ENCODE data around the gene TOP3A.

Gene TOP3A

GRCh38 chr17:18280249-18280648, 34.5 kb downstream of the TOP3A start:
- DNase-seq (ENCODE audit: low spot score): no peak

GRCh38 chr17:18278867-18279266, 35.9 kb downstream of the TOP3A start:
- no peak for DNase-seq (ENCODE audit: low spot score)

- no peak for DNase-seq (ENCODE audit: low spot score)
Observed at GRCh38 chr17:18277076-18277475, 37.7 kb downstream of the TOP3A start.

- no peak for DNase-seq (ENCODE audit: low spot score)
Observed at GRCh38 chr17:18270046-18270931, 44.5 kb downstream of the TOP3A start.

GRCh38 chr17:18267927-18268711, 46.7 kb downstream of the TOP3A start:
- peak; percentile 44 for DNase-seq (ENCODE audit: low spot score)

GRCh38 chr17:18267366-18267765, 47.4 kb downstream of the TOP3A start:
- DNase-seq (ENCODE audit: low spot score): no peak

GRCh38 chr17:18263885-18264682, 50.7 kb downstream of the TOP3A start:
- DNase-seq (ENCODE audit: low spot score): no peak

- DNase-seq (ENCODE audit: low spot score): no peak
Observed at GRCh38 chr17:18262641-18263040, 52.2 kb downstream of the TOP3A start.

- DNase-seq (ENCODE audit: low spot score): no peak
Observed at GRCh38 chr17:18262111-18262510, 52.7 kb downstream of the TOP3A start.

- no peak for DNase-seq (ENCODE audit: low spot score)
Observed at GRCh38 chr17:18261659-18262058, 53.1 kb downstream of the TOP3A start.

GRCh38 chr17:18261146-18261515, 53.7 kb downstream of the TOP3A start:
- peak; percentile 75 for DNase-seq (ENCODE audit: low spot score)

- peak; percentile 99 for DNase-seq (ENCODE audit: low spot score)
Observed at GRCh38 chr17:18260332-18261145, 54.3 kb downstream of the TOP3A start, which contains the start of gene MIEF2. TSS of gene MIEF2 (plus strand) at chr17:18260662. CDS start at chr17:18262721, 2,059 bp downstream.

- no peak for DNase-seq (ENCODE audit: low spot score)
Observed at GRCh38 chr17:18259621-18260331, 55.0 kb downstream of the TOP3A start.

GRCh38 chr17:18258356-18259038, 56.3 kb downstream of the TOP3A start, which contains the start of gene FLII:
TSS of gene FLII (minus strand) at chr17:18258738. CDS start at chr17:18258690, 48 bp downstream.
- peak; percentile 70 for DNase-seq (ENCODE audit: low spot score)

- peak; percentile 91 for DNase-seq (ENCODE audit: low spot score)
Observed at GRCh38 chr17:18257982-18258355, 56.8 kb downstream of the TOP3A start.

- peak; percentile 62 for DNase-seq (ENCODE audit: low spot score)
Observed at GRCh38 chr17:18257268-18257981, 57.4 kb downstream of the TOP3A start.

- DNase-seq (ENCODE audit: low spot score): no peak
Observed at GRCh38 chr17:18256776-18257175, 58.0 kb downstream of the TOP3A start.

GRCh38 chr17:18256351-18256750, 58.4 kb downstream of the TOP3A start:
- DNase-seq (ENCODE audit: low spot score): no peak

Data from AG08395 (cell line).